HUES6 (cell line): Measurements from ENCODE around the gene ARHGEF7.

Source experiments
- H3K27ac ChIP-seq: 2 replicates; pipeline ENCODE4 v1.7.0; 2013; ENCODE audit warnings: low read depth, mild to moderate bottlenecking, low read length, inconsistent platforms
- H3K27me3 ChIP-seq: 2 replicates; pipeline ENCODE4 v1.6.1; 2013; ENCODE audit warnings: low read length; ENCODE audit not compliant: control insufficient read depth, insufficient read depth
- H3K36me3 ChIP-seq: 2 replicates; pipeline ENCODE4 v1.6.1; 2013; ENCODE audit warnings: low read length; ENCODE audit not compliant: control insufficient read depth, insufficient read depth
- H3K4me1 ChIP-seq: 2 replicates; pipeline ENCODE4 v1.6.1; 2013; ENCODE audit warnings: low read length; ENCODE audit not compliant: control insufficient read depth, insufficient read depth
- H3K4me3 ChIP-seq: 2 replicates; pipeline ENCODE4 v1.5.1; 2013; ENCODE audit warnings: low read depth, low read length
- H3K9ac ChIP-seq: one replicate; pipeline ENCODE4 v1.6.1; 2013; ENCODE audit warnings: mild to moderate bottlenecking, low read length
- H3K9me3 ChIP-seq: 2 replicates; pipeline ENCODE4 v1.6.1; 2013; ENCODE audit warnings: low read depth, low read length; ENCODE audit not compliant: control insufficient read depth, insufficient read depth

The ARHGEF7 gene

GRCh38 chr13:111319998-111320911 lies 205.1 kb downstream of the ARHGEF7 start, which contains the start of gene TEX29:
Gene TEX29 (plus strand): TSS chr13:111320642. CDS start chr13:111320891, 249 bp downstream.
- H3K4me3 ChIP-seq = no peak within 1 kb of the TSS
- no peaks in the 10 kb centered on the region; the same call in 1 of the 2 replicates for H3K4me1 ChIP-seq

DNA sequence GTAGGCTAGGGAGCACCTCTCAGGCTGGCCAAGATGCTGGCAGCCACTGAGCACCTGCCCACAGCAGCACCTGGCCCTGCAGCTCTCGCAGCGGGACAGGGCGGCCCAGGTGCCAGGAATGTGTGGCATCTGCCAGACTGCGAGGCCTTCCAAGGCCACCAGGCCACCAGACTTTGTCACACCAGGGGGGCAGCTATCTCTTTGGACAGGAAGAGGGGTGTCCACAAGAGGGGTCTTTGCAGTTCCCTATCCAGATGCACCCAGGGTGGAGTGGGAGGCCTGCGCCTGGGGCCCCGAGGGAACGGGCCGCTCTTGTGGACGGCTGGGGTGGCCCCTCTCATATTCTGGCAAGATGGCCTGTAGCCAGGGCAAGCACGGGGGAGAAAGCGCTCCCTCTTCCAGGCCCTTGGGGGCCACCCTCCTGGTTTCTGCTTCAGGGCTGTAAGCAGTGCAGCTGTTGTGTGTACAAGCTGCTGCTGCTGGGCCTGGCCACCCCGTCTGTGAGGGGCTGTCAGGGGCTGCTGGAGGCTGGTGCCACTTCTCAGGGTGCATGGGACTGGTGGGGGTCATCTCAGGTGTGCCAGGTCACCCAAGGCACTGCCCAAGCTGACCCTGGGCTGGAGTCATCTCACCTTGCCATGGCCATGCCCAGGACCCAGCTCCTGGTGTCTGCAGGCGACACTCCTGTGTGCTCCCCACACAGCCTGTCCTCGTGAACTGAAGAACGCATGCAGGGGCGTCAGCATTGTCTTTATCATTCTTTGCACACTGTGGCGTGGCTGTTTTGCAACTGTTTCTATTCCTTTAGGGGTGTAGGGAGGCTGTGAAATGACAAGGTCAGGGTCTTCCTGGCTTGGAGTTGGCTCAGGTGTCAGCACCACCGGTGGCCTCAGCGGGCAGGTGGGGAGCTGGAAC lies 207.1 kb downstream of the ARHGEF7 start:
- Histone ChIP-seq H3K9me3 (no peaks in the 10 kb centered on the region), H3K27ac (no peak overlapping the region), H3K4me1 (no peaks in the 10 kb centered on the region), H3K27me3 (no peaks in the 10 kb centered on the region), H3K36me3 (no peaks in the 10 kb centered on the region), H3K4me3 (no peak overlapping the region), H3K9ac (no peak overlapping the region)

More at GRCh38 chr13:111319998-111320911, 205.1 kb downstream of the ARHGEF7 start, which contains the start of gene TEX29:
- Histone ChIP-seq H3K9me3 (no peaks in the 10 kb centered on the region), H3K27ac (no peak within 1 kb of the TSS), H3K36me3 (no peaks in the 10 kb centered on the region), H3K9ac (no peak within 1 kb of the TSS), H3K27me3 (no peaks in the 10 kb centered on the region)

GRCh38 chr13:111322916-111323331 lies 207.8 kb downstream of the ARHGEF7 start:
- Histone ChIP-seq H3K36me3 (no peaks in the 10 kb centered on the region), H3K9me3 (no peaks in the 10 kb centered on the region), H3K27ac (no peak overlapping the region), H3K4me3 (no peak overlapping the region), H3K9ac (no peak overlapping the region), H3K27me3 (no peaks in the 10 kb centered on the region), H3K4me1 (no peaks in the 10 kb centered on the region)

DNA sequence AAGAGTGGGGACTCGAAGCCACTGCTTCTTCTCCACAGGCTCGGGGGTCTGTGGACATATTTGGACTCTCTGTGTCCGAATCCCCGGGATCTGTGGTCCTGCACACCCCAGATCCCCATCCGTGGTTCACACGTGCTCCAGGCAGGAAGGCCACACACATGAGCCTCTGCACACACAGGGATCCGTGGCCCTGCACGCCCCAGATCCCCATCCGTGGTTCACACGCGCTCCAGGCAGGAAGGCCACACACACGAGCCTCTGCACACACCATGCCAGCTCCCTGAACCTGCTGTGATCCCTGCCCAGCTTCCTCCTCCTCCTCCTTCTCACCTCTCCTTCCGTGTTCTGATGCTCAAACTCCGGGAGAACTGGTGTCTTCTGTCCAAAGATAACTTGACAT lies 208.4 kb downstream of the ARHGEF7 start:
- H3K36me3 ChIP-seq = no peaks in the 10 kb centered on the region
- no peak overlapping the region for H3K4me3 ChIP-seq
- H3K27me3 ChIP-seq = no peaks in the 10 kb centered on the region
- H3K27ac ChIP-seq = no peak overlapping the region
- no peaks in the 10 kb centered on the region for H3K9me3 ChIP-seq
- no peak overlapping the region for H3K9ac ChIP-seq
- no peaks in the 10 kb centered on the region for H3K4me1 ChIP-seq

DNA sequence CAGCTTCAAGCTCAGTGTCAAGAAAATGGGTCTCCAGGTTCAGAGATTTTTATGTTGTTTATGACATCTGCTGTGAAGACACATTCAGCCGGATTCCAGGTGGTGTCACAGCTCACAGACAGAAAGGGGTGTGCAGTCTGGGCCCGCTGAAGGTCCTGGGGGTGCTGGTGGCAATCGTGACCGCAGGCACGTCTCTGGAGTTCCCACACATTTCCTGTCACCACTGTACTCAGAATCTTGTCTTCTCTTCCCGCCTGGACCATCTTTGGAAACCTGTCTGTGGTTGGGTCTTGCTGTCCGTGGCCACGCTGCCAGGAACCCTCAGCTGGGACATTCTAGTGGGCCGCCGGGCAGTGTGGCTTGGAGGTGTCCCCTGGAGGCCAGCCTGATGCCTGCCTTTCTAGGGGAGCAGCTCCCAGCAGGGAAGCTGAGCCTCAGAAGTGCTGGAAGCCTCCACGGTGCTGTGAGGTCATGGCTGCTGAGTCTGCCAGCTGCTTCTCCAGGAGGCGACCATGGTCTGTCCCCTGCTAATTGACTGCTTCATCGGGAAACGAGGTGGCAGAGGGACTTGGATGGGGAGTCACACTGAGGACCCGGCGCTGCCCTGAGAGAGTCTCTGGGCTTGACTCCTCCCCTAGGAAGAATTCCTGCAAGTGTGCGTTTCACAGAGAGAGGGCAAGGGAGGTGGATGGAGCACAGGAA lies 209.0 kb downstream of the ARHGEF7 start:
- H3K27me3 ChIP-seq = no peaks in the 10 kb centered on the region
- no peaks in the 10 kb centered on the region for H3K4me1 ChIP-seq
- H3K36me3 ChIP-seq = no peaks in the 10 kb centered on the region
- H3K4me3 ChIP-seq = no peak overlapping the region
- no peaks in the 10 kb centered on the region for H3K9me3 ChIP-seq
- H3K9ac ChIP-seq = no peak overlapping the region
- no peak overlapping the region for H3K27ac ChIP-seq

GRCh38 chr13:111324736-111325135 lies 209.6 kb downstream of the ARHGEF7 start:
- no peaks in the 10 kb centered on the region for H3K36me3 ChIP-seq
- H3K27ac ChIP-seq = no peak overlapping the region
- H3K4me1 ChIP-seq = no peaks in the 10 kb centered on the region
- no peaks in the 10 kb centered on the region for H3K9me3 ChIP-seq
- H3K27me3 ChIP-seq = no peaks in the 10 kb centered on the region
- no peak overlapping the region for H3K4me3 ChIP-seq
- H3K9ac ChIP-seq = no peak overlapping the region

DNA sequence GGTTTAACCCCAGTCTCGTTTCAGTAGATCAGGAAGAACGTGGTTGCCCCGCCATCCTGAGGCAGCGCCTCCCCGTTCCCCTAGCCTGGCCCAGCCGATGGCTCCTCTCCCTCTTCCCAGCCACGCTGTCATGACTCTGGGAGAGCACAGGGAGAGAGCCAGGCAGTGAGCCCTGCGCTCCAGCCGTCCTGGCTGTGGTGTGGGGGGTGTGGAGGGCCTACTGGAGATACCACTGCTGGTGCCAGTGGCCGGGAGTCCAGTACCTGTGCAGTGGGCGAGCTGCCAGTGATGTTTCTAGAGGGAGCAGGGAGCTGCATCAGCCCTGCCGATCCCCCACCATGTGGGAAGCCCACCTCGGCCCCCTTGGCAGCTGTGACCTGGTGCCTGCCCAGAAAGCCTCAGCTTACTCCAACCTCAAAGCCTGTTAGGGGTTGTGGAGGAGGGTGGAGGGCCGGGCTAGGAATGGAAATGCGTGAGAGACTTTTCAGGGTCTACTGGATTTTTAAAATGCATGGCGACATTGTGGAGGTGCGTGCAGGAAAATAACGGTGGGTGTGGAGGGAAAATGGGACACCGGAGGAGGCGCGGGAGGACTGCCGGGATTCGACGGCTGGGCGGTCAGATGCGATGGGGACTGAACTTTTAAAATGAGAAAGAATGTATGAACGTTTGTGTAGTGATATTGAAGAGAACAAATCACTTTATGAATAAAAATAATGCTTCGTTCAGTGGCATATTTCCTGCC lies 210.2 kb downstream of the ARHGEF7 start:
- Histone ChIP-seq H3K4me3 (no peak overlapping the region), H3K27ac (no peak overlapping the region), H3K9ac (no peak overlapping the region), H3K4me1 (no peaks in the 10 kb centered on the region), H3K36me3 (no peaks in the 10 kb centered on the region), H3K27me3 (no peaks in the 10 kb centered on the region), H3K9me3 (no peaks in the 10 kb centered on the region)

- H3K9me3 ChIP-seq = no peaks in the 10 kb centered on the region
- H3K4me1 ChIP-seq = no peaks in the 10 kb centered on the region
- H3K27me3 ChIP-seq = no peaks in the 10 kb centered on the region
- no peaks in the 10 kb centered on the region for H3K36me3 ChIP-seq
- H3K4me3 ChIP-seq = no peak overlapping the region
- H3K27ac ChIP-seq = no peak overlapping the region
- no peak overlapping the region for H3K9ac ChIP-seq
These were observed 211.0 kb downstream of the ARHGEF7 start for GRCh38 chr13:111325941-111326620.

DNA sequence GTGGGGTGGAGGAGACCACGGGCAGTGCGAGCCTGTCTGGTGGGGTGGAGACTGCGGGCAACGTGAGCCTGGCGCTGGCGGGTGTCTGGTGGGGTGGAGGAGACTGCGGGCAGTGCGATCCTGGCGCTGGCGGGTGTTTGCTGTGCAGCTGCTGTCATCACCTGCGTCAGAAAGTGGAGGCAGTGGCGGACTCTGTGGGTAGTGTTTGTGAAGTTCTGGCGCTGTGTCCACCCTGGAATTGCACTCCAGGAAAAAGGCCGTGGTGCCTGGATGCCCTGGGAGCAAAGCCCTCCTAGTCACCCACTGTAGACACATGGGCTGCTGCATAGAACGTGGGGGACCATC lies 211.5 kb downstream of the ARHGEF7 start:
- Histone ChIP-seq H3K9ac (no peak overlapping the region), H3K36me3 (no peaks in the 10 kb centered on the region), H3K4me3 (no peak overlapping the region), H3K9me3 (no peaks in the 10 kb centered on the region), H3K27me3 (no peaks in the 10 kb centered on the region), H3K4me1 (no peaks in the 10 kb centered on the region), H3K27ac (no peak overlapping the region)
